DND-41 (cell line): ENCODE measurements around the gene SEMA5A.

Source experiments
- ATAC-seq: fragments of 200-7000 bp; cut with Tn5 transposase; 3 replicates; pipeline ENCODE4 v1.9.1; 2021; ENCODE audit warnings: low read depth; ENCODE audit not compliant: insufficient read depth
- DNase-seq: peaks from one replicate; pipeline ENCODE4 v3.0.0-alpha.2; 2020
- H2AFZ ChIP-seq: 2 replicates; pipeline ENCODE4 v1.6.0; 2012; ENCODE audit warnings: low read depth, low read length
- H3K27ac ChIP-seq: 2 replicates; pipeline ENCODE4 v1.5.1; 2012; ENCODE audit warnings: low read length, inconsistent platforms
- H3K27me3 ChIP-seq: fragments of 200-600 bp; sonication (generic); 2 replicates; pipeline ENCODE4 v1.6.0; 2012; ENCODE audit warnings: low read length, mild to moderate bottlenecking, inconsistent platforms; ENCODE audit not compliant: insufficient read depth, poor library complexity
- H3K36me3 ChIP-seq: 2 replicates; pipeline ENCODE4 v1.5.1; 2012; ENCODE audit warnings: low read length, inconsistent platforms; ENCODE audit not compliant: insufficient read depth
- H3K4me1 ChIP-seq: 2 replicates; pipeline ENCODE4 v1.5.1; 2012; ENCODE audit warnings: mild to moderate bottlenecking, low read length; ENCODE audit not compliant: insufficient read depth
- H3K4me2 ChIP-seq: 2 replicates; pipeline ENCODE4 v1.6.0; 2012; ENCODE audit warnings: mild to moderate bottlenecking, moderate library complexity, low read length, inconsistent platforms; ENCODE audit not compliant: insufficient read depth
- H3K4me3 ChIP-seq, 2 experiments: fragments of 200-600 bp in 1 of 2; shearing (Covaris generic) in 1 of 2; 2 replicates each; pipeline ENCODE4 v1.5.1; 2012 to 2016; ENCODE audit warnings: inconsistent platforms in 2 of 2, low read length in 2 of 2, mild to moderate bottlenecking in 2 of 2, low read depth in 1 of 2, moderate library complexity in 1 of 2
- H3K79me2 ChIP-seq: 2 replicates; pipeline ENCODE4 v1.6.0; 2012; ENCODE audit warnings: low read length, inconsistent platforms; ENCODE audit not compliant: insufficient read depth
- H3K9ac ChIP-seq: 2 replicates; pipeline ENCODE4 v1.6.0; 2012; ENCODE audit warnings: low read depth, mild to moderate bottlenecking, inconsistent platforms, low read length, moderate library complexity
- H3K9me3 ChIP-seq: 2 replicates; pipeline ENCODE4 v1.5.1; 2012; ENCODE audit warnings: low read length, moderate library complexity, mild to moderate bottlenecking, inconsistent platforms; ENCODE audit not compliant: insufficient read depth, severe bottlenecking
- H4K20me1 ChIP-seq: 2 replicates; pipeline ENCODE4 v1.6.0; 2012; ENCODE audit warnings: low read length; ENCODE audit not compliant: insufficient read depth
- CTCF ChIP-seq: IDR thresholded peaks from 2 replicates; pipeline ENCODE4 v1.5.1; 2012; ENCODE audit warnings: borderline replicate concordance, low read length, moderate library complexity, mild to moderate bottlenecking; ENCODE audit not compliant: poor library complexity, severe bottlenecking; ENCODE audit errors: extremely low read depth
- EZH2 ChIP-seq: IDR thresholded peaks from 3 replicates; pipeline ENCODE4 v1.6.1; 2012; ENCODE audit warnings: borderline replicate concordance, low read depth, mild to moderate bottlenecking, moderate library complexity, low read length, inconsistent platforms; ENCODE audit not compliant: severe bottlenecking

SEMA5A gene

GRCh38 chr5:9558319-9558965 is 12.6 kb upstream of the SEMA5A start:
- Histone ChIP-seq H3K9ac (no peak overlapping the region), H3K27me3 (no peaks in the 10 kb centered on the region), H3K4me1 (no peaks in the 10 kb centered on the region), H2AFZ (no peak overlapping the region), H3K4me2 (no peak overlapping the region), H3K36me3 (no peaks in the 10 kb centered on the region), H3K9me3 (no peaks in the 10 kb centered on the region), H4K20me1 (no peaks in the 10 kb centered on the region), H3K27ac (no peak overlapping the region), H3K79me2 (no peaks in the 10 kb centered on the region), H3K4me3 (no peak overlapping the region)
- TF ChIP-seq CTCF = no peak
- ATAC-seq (no peak), DNase-seq (no peak)

GRCh38 chr5:9557696-9558095 is 11.8 kb upstream of the SEMA5A start:
- Histone ChIP-seq H3K4me3 (no peak overlapping the region), H3K9ac (no peak overlapping the region), H4K20me1 (no peaks in the 10 kb centered on the region), H3K4me2 (no peak overlapping the region), H3K27me3 (no peaks in the 10 kb centered on the region), H3K36me3 (no peaks in the 10 kb centered on the region), H3K4me1 (no peaks in the 10 kb centered on the region), H3K9me3 (no peaks in the 10 kb centered on the region), H3K79me2 (no peaks in the 10 kb centered on the region), H2AFZ (no peak overlapping the region), H3K27ac (no peak overlapping the region)
- ATAC-seq (no peak), DNase-seq (no peak)
- TF ChIP-seq CTCF (no peak), EZH2 (no peak)

- Histone ChIP-seq H3K27ac (no peak overlapping the region), H4K20me1 (no peaks in the 10 kb centered on the region), H3K36me3 (no peaks in the 10 kb centered on the region), H3K4me3 (no peak overlapping the region), H3K79me2 (no peaks in the 10 kb centered on the region), H3K4me1 (no peaks in the 10 kb centered on the region), H3K9ac (no peak overlapping the region), H3K4me2 (no peak overlapping the region), H3K9me3 (no peaks in the 10 kb centered on the region), H3K27me3 (no peaks in the 10 kb centered on the region), H2AFZ (no peak overlapping the region)
- no peak for DNase-seq
- ATAC-seq = no peak
- TF ChIP-seq EZH2 (no peak), CTCF (no peak)
Measured at GRCh38 chr5:9555961-9556360, 10.1 kb upstream of the SEMA5A start.

DNA sequence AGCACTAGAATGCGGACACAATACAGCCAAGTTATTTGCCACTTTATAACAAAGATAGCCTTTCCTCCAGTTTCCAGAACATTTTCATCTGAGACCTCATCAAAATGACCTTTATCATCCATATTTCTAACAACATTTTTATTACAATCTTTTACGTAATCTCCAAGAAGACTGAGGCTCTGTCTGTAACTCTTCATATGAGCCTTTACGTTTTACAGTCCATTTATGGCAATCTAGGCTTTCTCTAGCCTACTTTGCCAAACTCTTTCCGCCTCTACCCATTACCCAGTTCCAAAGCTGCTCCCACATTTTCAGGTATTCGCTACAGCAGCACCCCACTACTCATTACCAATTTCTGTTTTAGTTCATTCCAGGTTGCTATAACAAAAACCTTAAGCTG is 8.2 kb upstream of the SEMA5A start:
- no peaks in the 10 kb centered on the region for H4K20me1 ChIP-seq
- no peak overlapping the region for H2AFZ ChIP-seq
- TF ChIP-seq EZH2 (no peak), CTCF (no peak)
- no peak overlapping the region for H3K4me2 ChIP-seq
- H3K79me2 ChIP-seq = no peaks in the 10 kb centered on the region
- H3K27me3 ChIP-seq = no peaks in the 10 kb centered on the region
- no peak for DNase-seq
- H3K9ac ChIP-seq = no peak overlapping the region
- H3K27ac ChIP-seq = no peak overlapping the region
- no peaks in the 10 kb centered on the region for H3K9me3 ChIP-seq
- H3K4me1 ChIP-seq = no peaks in the 10 kb centered on the region
- ATAC-seq = no peak
- H3K36me3 ChIP-seq = no peaks in the 10 kb centered on the region
- H3K4me3 ChIP-seq = no peak overlapping the region
